Esophagus squamous epithelium (tissue), 5 donors: ENCODE measurements around the gene GBA2. TPM values are rescaled to one million over a fixed set of nuclear protein-coding genes. Genes with fewer than 3 reads are reported as not detected.
A peak's percentile ranks its signal among the peaks of the same experiment; 100 is the strongest.

Experiments used
- DNase-seq: peaks from one replicate; lab custom pipeline; 2025; lab: John Stamatoyannopoulos, UW
- H3K27ac ChIP-seq, 4 donors: fragments of 200-600 bp; sonication (generic); one replicate each; pipeline ENCODE4 v1.5.1; 2016 to 2019; ENCODE audit warnings: mild to moderate bottlenecking in 1 of 4
- H3K27me3 ChIP-seq, 4 donors: fragments of 200-600 bp; sonication (generic); 1 replicate in 3 of 4; 2 replicates in 1 of 4; pipeline versions ENCODE4 v1.5.1 to v1.6.0; 2017 to 2021; ENCODE audit warnings: antibody characterized with exemption in 1 of 4
- H3K36me3 ChIP-seq, 3 donors: fragments of 200-600 bp; sonication (generic); one replicate each; pipeline ENCODE4 v1.5.1; 2016 to 2019
- H3K4me1 ChIP-seq, 3 donors: fragments of 200-600 bp; sonication (generic); one replicate each; pipeline ENCODE4 v1.5.1; 2017 to 2019
- H3K4me3 ChIP-seq, 4 donors: fragments of 200-600 bp; sonication (generic); 1 replicate in 3 of 4; 2 replicates in 1 of 4; pipeline ENCODE4 v1.5.1; 2016 to 2019; ENCODE audit warnings: mild to moderate bottlenecking in 2 of 4, moderate library complexity in 1 of 4
- H3K9me3 ChIP-seq, 3 donors: fragments of 200-600 bp; sonication (generic); one replicate each; pipeline ENCODE4 v1.5.1; 2016 to 2019
- CTCF ChIP-seq, 6 experiments: fragments of 450-650 bp in 4 of 6; fragments of 200-600 bp in 2 of 6; sonication (generic) in 2 of 6; IDR thresholded peaks; one replicate each; pipeline ENCODE4 v1.5.1; 2016 to 2019; ENCODE audit warnings: antibody characterized with exemption in 6 of 6, mild to moderate bottlenecking in 4 of 6, moderate library complexity in 4 of 6
- POLR2A ChIP-seq, 4 donors: fragments of 450-650 bp; IDR thresholded peaks; one replicate each; pipeline ENCODE4 v1.6.1; 2017; ENCODE audit warnings: antibody characterized with exemption in 4 of 4, mild to moderate bottlenecking in 4 of 4, moderate library complexity in 3 of 4
- WGBS, 2 donors: methylation state at CpG; one replicate each; pipeline ENCODE4 v1.1.5; 2018; 5-methylcytosine and 5-hydroxymethylcytosine counted together
- intact Hi-C: fragments of 100-400 bp; cut with DNase I; formaldehyde crosslinking; loops from one replicate; pipeline ENCODE4 v1.15.0; 2022
- total RNA-seq, 4 donors: library from RNA; depleted of rRNA; stranded (reverse); fragments of >200 nt; gene quantifications; one replicate each; pipeline ENCODE4 v1.1.0, GENCODE V29; 2016
- donor health status: DM: yes; HTN: yes; CAD: no.

The GBA2 gene
- total RNA-seq, 4 donors from 2014 or later = 14.1 to 61.8 (median 42.0) TPM

DNA sequence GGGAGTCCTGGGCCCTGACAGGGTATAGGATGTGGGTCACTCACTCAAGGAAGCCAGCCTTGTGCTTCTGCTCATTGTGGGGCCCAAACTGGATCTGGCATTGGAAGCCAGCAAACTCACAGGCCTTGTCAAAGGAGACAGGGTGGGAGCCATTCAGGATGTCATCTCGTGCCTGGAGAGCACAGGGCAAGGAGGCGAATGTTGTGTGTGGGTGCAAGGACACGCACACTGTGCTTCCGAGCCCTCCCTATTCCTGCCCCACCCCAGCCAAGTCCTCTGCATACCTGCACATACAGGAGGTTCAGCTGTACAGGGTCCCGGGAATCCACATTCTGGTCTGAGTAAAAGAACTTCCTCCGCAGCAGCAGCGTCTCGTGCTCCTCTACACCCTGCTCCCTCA is 25.1 kb downstream of the GBA2 start:
- no peak for TF ChIP-seq CTCF (IDR thresholded peaks at IDR 0.05)
- no peak for TF ChIP-seq POLR2A (IDR thresholded peaks at IDR 0.05)
- WGBS, 2 donors = 91 to 94% methylated on average over 8 of the region's 8 CpGs
- intact Hi-C loops = no loop called here
- peak overlapping the region in 1 of 4 donors; percentile 17 for H3K27ac ChIP-seq
- H3K27me3 ChIP-seq = no peaks in the 10 kb centered on the region
- H3K9me3 ChIP-seq = no peaks in the 10 kb centered on the region
- H3K4me1 ChIP-seq = peaks cover 6 to 37% (median 14%) of the 10 kb centered on the region in 3 donors
- peaks cover 56 to 87% (median 61%) of the 10 kb centered on the region in 3 donors for H3K36me3 ChIP-seq
- DNase-seq = no peak
- no peak overlapping the region for H3K4me3 ChIP-seq

GRCh38 chr9:35723426-35723825 is 25.6 kb downstream of the GBA2 start:
- Histone ChIP-seq H3K27ac (no peak overlapping the region), H3K4me3 (no peak overlapping the region), H3K27me3 (no peaks in the 10 kb centered on the region), H3K9me3 (no peaks in the 10 kb centered on the region), H3K4me1 (peaks cover 6 to 32% (median 9%) of the 10 kb centered on the region in 3 donors), H3K36me3 (peaks cover 60 to 90% (median 66%) of the 10 kb centered on the region in 3 donors)
- 78 to 90% methylated on average over 2 of the region's 2 CpGs for WGBS, 2 donors
- DNase-seq = no peak
- TF ChIP-seq CTCF (IDR thresholded peaks at IDR 0.05) (no peak), POLR2A (IDR thresholded peaks at IDR 0.05) (no peak)
- intact Hi-C loops = no loop called here

DNA sequence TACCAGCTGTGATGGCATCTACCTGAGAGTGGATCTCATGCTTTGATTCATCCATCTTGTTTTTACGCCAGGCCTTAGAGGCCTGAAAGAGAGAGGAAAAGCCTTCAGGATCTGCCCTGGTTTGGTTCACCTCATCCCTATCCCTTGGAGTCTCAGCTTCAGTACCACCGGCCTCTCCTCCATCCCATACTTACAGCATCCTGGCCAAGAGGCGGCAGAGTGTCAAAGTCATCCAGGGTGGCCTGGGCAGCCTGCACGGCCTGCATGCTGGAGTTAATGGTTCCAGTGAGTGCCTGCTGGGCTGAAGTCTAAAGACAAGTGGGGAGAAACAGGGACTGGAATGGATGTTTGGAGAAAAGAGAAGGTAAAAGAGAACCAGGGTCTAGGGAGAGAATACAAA is 29.5 kb downstream of the GBA2 start:
- Histone ChIP-seq H3K36me3 (peaks cover 80 to 100% (median 91%) of the 10 kb centered on the region in 3 donors), H3K9me3 (no peaks in the 10 kb centered on the region), H3K4me3 (no peak overlapping the region), H3K27me3 (no peaks in the 10 kb centered on the region), H3K27ac (peak overlapping the region in 2 of 4 donors; percentile 5 to 10), H3K4me1 (no peaks in the 10 kb centered on the region)
- intact Hi-C loops = no loop called here
- no peak for DNase-seq
- 72 to 94% methylated on average over 3 to 4 of the region's 4 CpGs for WGBS, 2 donors
- TF ChIP-seq CTCF (IDR thresholded peaks at IDR 0.05) = no peak
- TF ChIP-seq POLR2A (IDR thresholded peaks at IDR 0.05) = no peak

- WGBS, 2 donors = 50 to 62% methylated on average over 5 to 6 of the region's 15 CpGs
- Histone ChIP-seq H3K4me1 (no peaks in the 10 kb centered on the region), H3K36me3 (peaks cover 80 to 100% (median 91%) of the 10 kb centered on the region in 3 donors), H3K9me3 (no peaks in the 10 kb centered on the region), H3K27me3 (no peaks in the 10 kb centered on the region), H3K27ac (peak overlapping the region in 1 of 4 donors; percentile 19), H3K4me3 (no peak overlapping the region)
- intact Hi-C loops = no loop called here
- TF ChIP-seq CTCF (IDR thresholded peaks at IDR 0.05) (no peak), POLR2A (IDR thresholded peaks at IDR 0.05) (no peak)
- DNase-seq = no peak
Observed at GRCh38 chr9:35718721-35719511, 30.1 kb downstream of the GBA2 start.

- TF ChIP-seq CTCF (IDR thresholded peaks at IDR 0.05) = no peak
- Histone ChIP-seq H3K36me3 (peaks cover 76 to 100% (median 88%) of the 10 kb centered on the region in 3 donors), H3K4me1 (no peaks in the 10 kb centered on the region), H3K27me3 (no peaks in the 10 kb centered on the region), H3K27ac (peak overlapping the region in 3 of 4 donors; percentile 42 to 60 (median 53)), H3K4me3 (no peak overlapping the region), H3K9me3 (no peaks in the 10 kb centered on the region)
- intact Hi-C loops = no loop called here
- no peak for DNase-seq
- 89 to 90% methylated on average over 6 to 12 of the region's 14 CpGs for WGBS, 2 donors
Observed at GRCh38 chr9:35717132-35717870, 31.7 kb downstream of the GBA2 start.
